ENCODE data around the gene TTC39B.
"Not testable (repeated sequence)": the region's sequence is repeated elsewhere in the genome, so short reads cannot be mapped to it uniquely, and the experiment has no call there.

TTC39B gene

GRCh38 chr9:15262581-15262980 lies 44.4 kb downstream of the TTC39B start:
- no peak for DNase-seq

GRCh38 chr9:15256426-15256825 lies 50.6 kb downstream of the TTC39B start:
- no peak for DNase-seq

- no peak for DNase-seq
These were observed 53.2 kb downstream of the TTC39B start for GRCh38 chr9:15253786-15254185.

- DNase-seq, result no peak
These were observed 53.8 kb downstream of the TTC39B start for GRCh38 chr9:15253197-15253596.

- DNase-seq, result no peak
These were observed 57.0 kb downstream of the TTC39B start for GRCh38 chr9:15249981-15250380.

GRCh38 chr9:15249042-15249818 lies 57.8 kb downstream of the TTC39B start:
- DNase-seq, result no peak

GRCh38 chr9:15248621-15249020 lies 58.4 kb downstream of the TTC39B start:
- no peak for DNase-seq

- DNase-seq, result no peak
These were observed 58.9 kb downstream of the TTC39B start for GRCh38 chr9:15248081-15248480.

GRCh38 chr9:15246708-15247107 lies 60.3 kb downstream of the TTC39B start:
- DNase-seq, result no peak

GRCh38 chr9:15246243-15246642 lies 60.8 kb downstream of the TTC39B start:
- no peak for DNase-seq

GRCh38 chr9:15244001-15244441 lies 63.0 kb downstream of the TTC39B start:
- no peak for DNase-seq

- DNase-seq, result no peak
These were observed 63.9 kb downstream of the TTC39B start for GRCh38 chr9:15243081-15243480.

GRCh38 chr9:15240927-15241326 lies 66.1 kb downstream of the TTC39B start:
- DNase-seq, result no peak

GRCh38 chr9:15239816-15240215 lies 67.2 kb downstream of the TTC39B start:
- no peak for DNase-seq

- DNase-seq, result no peak
These were observed 68.4 kb downstream of the TTC39B start for GRCh38 chr9:15238646-15239045.

GRCh38 chr9:15235658-15236057 lies 71.4 kb downstream of the TTC39B start:
- DNase-seq, result no peak

GRCh38 chr9:15233941-15234490 lies 73.0 kb downstream of the TTC39B start:
- DNase-seq, result not testable (repeated sequence)

- DNase-seq, result not testable (repeated sequence)
These were observed 74.2 kb downstream of the TTC39B start for GRCh38 chr9:15232706-15233280.

GRCh38 chr9:15231788-15232635 lies 75.0 kb downstream of the TTC39B start:
- DNase-seq, result no peak

- DNase-seq, result no peak
These were observed 77.6 kb downstream of the TTC39B start for GRCh38 chr9:15229409-15229808.

- DNase-seq, result no peak
These were observed 79.5 kb downstream of the TTC39B start for GRCh38 chr9:15227491-15227890.

GRCh38 chr9:15225564-15226126 lies 81.4 kb downstream of the TTC39B start:
- no peak for DNase-seq

GRCh38 chr9:15222313-15222712 lies 84.7 kb downstream of the TTC39B start:
- no peak for DNase-seq
